K562 (cell line): ENCODE results near the gene RNF214. TPM values are rescaled to one million over a fixed set of nuclear protein-coding genes. Genes with fewer than 3 reads are reported as not detected.
A peak's percentile ranks its signal among the peaks of the same experiment; 100 is the strongest.

Experiments used
- ATF1 ChIP-seq, 2 experiments: fragments of 450-650 bp in 1 of 2; IDR thresholded peaks; 2 replicates each; pipeline ENCODE4 v1.6.1; 2016; ENCODE audit warnings: missing compliant biosample characterization in 1 of 2, missing genetic modification characterization in 1 of 2
- CBFA2T2 ChIP-seq: fragments of 450-650 bp; conservative IDR thresholded peaks from 2 replicates; pipeline ENCODE4 v1.6.1; 2017; ENCODE audit warnings: mild to moderate bottlenecking
- CBX3 ChIP-seq, 2 experiments: IDR thresholded peaks; 1 replicate in 1 of 2; 2 replicates in 1 of 2; pipeline ENCODE4 v1.6.1; 2012; ENCODE audit warnings: inconsistent platforms in 2 of 2, low read length in 2 of 2, borderline replicate concordance in 1 of 2, control low read depth in 1 of 2
- DLX4 ChIP-seq: fragments of 250-450 bp; sonication (Bioruptor Pico); IDR thresholded peaks from 2 replicates; pipeline ENCODE4 v1.6.1; 2021; ENCODE audit warnings: mild to moderate bottlenecking
- FOXJ3 ChIP-seq: sonication (generic); formaldehyde crosslinking; IDR thresholded peaks from 2 replicates; pipeline ENCODE4 v1.4.0; 2020; ENCODE audit warnings: mild to moderate bottlenecking, missing genetic modification reagents
- HIVEP1 ChIP-seq: fragments of 250-450 bp; sonication (Bioruptor Pico); IDR thresholded peaks from 2 replicates; pipeline ENCODE4 v1.4.0; 2020; ENCODE audit warnings: mild to moderate bottlenecking
- HMBOX1 ChIP-seq: sonication (generic); IDR thresholded peaks from 2 replicates; pipeline ENCODE4 v1.6.1; 2016
- HNRNPK ChIP-seq: fragments of 200-400 bp; formaldehyde crosslinking; IDR thresholded peaks from one replicate; pipeline ENCODE4 v1.6.1; 2018; ENCODE audit warnings: mild to moderate bottlenecking, low read depth, low read length; ENCODE audit not compliant: poor library complexity, severe bottlenecking
- MITF ChIP-seq: IDR thresholded peaks from 2 replicates; pipeline ENCODE4 v1.6.1; 2014; ENCODE audit warnings: antibody characterized with exemption
- NR2C2 ChIP-seq, 2 experiments: fragments of 200-800 bp in 1 of 2; sonication (Bioruptor generic) in 1 of 2; sonication (generic) in 1 of 2; formaldehyde crosslinking in 1 of 2; IDR thresholded peaks; 2 replicates each; pipeline versions ENCODE4 v1.6.1 to v1.8.0; 2016 to 2022; ENCODE audit warnings: mild to moderate bottlenecking in 1 of 2, missing compliant biosample characterization in 1 of 2, missing genetic modification characterization in 1 of 2, missing genetic modification reagents in 1 of 2
- PTTG1 ChIP-seq: fragments of 450-650 bp; IDR thresholded peaks from 2 replicates; pipeline ENCODE4 v1.6.1; 2016; ENCODE audit warnings: low read depth, mild to moderate bottlenecking, missing genetic modification characterization, missing compliant biosample characterization
- RNF2 ChIP-seq: sonication (generic); IDR thresholded peaks from 2 replicates; pipeline ENCODE4 v1.6.1; 2016
- SAFB2 ChIP-seq: fragments of 200-400 bp; formaldehyde crosslinking; IDR thresholded peaks from 2 replicates; pipeline ENCODE4 v1.6.1; 2018; ENCODE audit warnings: borderline replicate concordance, low read length, low read depth, moderate library complexity; ENCODE audit not compliant: severe bottlenecking
- STAT6 ChIP-seq: sonication (generic); formaldehyde crosslinking; IDR thresholded peaks from 2 replicates; pipeline ENCODE4 v1.8.1; 2023; ENCODE audit warnings: mild to moderate bottlenecking, missing genetic modification reagents
- ZNF224 ChIP-seq: sonication (generic); formaldehyde crosslinking; IDR thresholded peaks from 2 replicates; pipeline ENCODE4 v1.8.0; 2022; ENCODE audit warnings: mild to moderate bottlenecking, missing genetic modification reagents
- polyA plus RNA-seq, 8 experiments: library from polyadenylated mRNA; depleted of rRNA in 4 of 8; stranded (reverse) in 5 of 8; unstranded in 3 of 8; fragments of >200 nt; fragmentation: Nextera tagmentation in 2 of 8; fragmentation: Illumina TruSeq in 1 of 8; extraction: Ambion mirVana in 2 of 8; extraction: Trizol in 1 of 8; gene quantifications; 2 replicates each; pipeline versions ENCODE4 v1.2.1 to v1.2.3, GENCODE V29; 2011 to 2014; ENCODE audit warnings: inconsistent platforms in 1 of 8, missing spikeins in 1 of 8
- total RNA-seq, 7 experiments: library from RNA; depleted of rRNA in 6 of 7; stranded (reverse); fragments of >200 nt in 6 of 7; fragmentation: Illumina TruSeq in 2 of 7; extraction: Trizol in 2 of 7; gene quantifications; 2 replicates each; pipeline versions ENCODE4 v1.2.1 to v1.2.3, GENCODE V29; 2011 to 2021; ENCODE audit warnings: low replicate concordance in 1 of 7
- TF ChIP-seq, protein P1 (sequence below): fragments of 450-650 bp; formaldehyde crosslinking; IDR thresholded peaks from 2 replicates; pipeline ENCODE4 v1.4.0; 2020; ENCODE audit warnings: mild to moderate bottlenecking, moderate library complexity
- TF ChIP-seq, protein P2 (sequence below): IDR thresholded peaks from 2 replicates; pipeline ENCODE4 v1.6.1; 2012; ENCODE audit warnings: low read depth, low read length, improper control_type of control experiment, borderline replicate concordance

The RNF214 gene
- total and polyA plus RNA-seq, 9 of the 15 experiments (the other 6 are each of a cell fraction or from before 2014, with no cell fraction given): 6.6 to 24.8 (median 11.9) TPM

DNA sequence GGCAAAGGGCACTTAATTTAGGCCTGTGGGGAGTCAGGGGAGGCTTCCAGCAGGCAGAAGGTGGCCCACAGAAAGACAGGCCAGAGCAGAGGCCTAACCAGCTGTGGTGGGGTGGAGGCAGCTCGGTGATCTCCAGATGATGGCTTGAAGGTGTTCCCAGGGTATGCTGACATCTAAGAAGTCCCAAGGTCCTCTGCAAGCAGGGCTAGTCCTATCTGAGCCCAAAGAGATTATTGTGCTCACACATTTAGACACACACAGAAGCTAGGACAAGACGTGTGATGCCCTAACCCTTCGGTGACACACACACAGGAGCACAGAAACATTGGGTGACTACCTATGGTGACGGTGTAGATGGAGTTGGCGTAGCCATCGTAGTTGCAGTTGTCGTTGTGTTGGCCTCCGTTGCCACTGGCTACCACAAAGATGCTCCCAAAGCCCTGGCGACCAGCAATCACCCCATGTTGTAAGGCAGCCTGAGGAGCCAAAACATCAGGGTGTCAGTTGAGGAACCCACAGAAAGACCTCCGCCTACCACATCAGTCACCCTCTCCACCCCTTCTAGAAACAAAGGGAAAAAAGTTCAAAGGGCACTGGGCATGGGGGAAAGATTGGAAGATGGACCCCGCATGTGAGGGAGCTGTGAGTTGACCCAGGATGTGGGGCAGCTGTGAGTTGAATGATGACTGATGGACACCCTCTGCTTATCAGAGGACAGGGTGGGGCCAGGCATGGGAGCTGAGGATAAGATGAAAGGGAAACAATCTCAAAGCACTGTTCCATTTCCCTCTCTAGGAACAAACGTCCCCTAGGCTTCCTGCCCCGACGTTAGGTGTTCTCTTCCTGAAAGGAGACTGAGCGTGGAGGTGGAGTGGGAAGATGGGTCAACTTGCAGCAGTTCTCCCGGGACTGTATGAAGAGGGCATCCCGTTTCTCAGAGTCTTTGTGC lies 8.5 kb upstream of the RNF214 start (continued):
- TF ChIP-seq FOXJ3 (no peak), SAFB2 (no peak), PTTG1 (tag) (no peak), RNF2 (peak; percentile 29; the same call in 1 of the 2 replicates), HMBOX1 (no peak), HIVEP1 (no peak), HNRNPK (no peak), ZNF224 (CRISPR knock-in tag) (no peak), CBX3 (IDR thresholded peaks at IDR 0.05; ENCODE audit: borderline replicate concordance in 1 of 2, low read length in 2 of 2) (peak in 1 of 2 experiments; percentile 13; a peak in 1 of 3 replicates), NR2C2 (CRISPR knock-in tag; IDR thresholded peaks at IDR 0.05) (no peak), NR2C2 (tag; IDR thresholded peaks at IDR 0.05) (no peak), ATF1 (CRISPR knock-in tag; IDR thresholded peaks at IDR 0.05) (no peak), ATF1 (tag; IDR thresholded peaks at IDR 0.05) (no peak), STAT6 (CRISPR knock-in tag) (0 out of 2 replicates have a peak, but pooled peaks have one; percentile 45), CBFA2T2 (peak; percentile 97), DLX4 (CRISPR knock-in tag) (no peak), MITF (no peak)
- TF ChIP-seq, protein P1, sequence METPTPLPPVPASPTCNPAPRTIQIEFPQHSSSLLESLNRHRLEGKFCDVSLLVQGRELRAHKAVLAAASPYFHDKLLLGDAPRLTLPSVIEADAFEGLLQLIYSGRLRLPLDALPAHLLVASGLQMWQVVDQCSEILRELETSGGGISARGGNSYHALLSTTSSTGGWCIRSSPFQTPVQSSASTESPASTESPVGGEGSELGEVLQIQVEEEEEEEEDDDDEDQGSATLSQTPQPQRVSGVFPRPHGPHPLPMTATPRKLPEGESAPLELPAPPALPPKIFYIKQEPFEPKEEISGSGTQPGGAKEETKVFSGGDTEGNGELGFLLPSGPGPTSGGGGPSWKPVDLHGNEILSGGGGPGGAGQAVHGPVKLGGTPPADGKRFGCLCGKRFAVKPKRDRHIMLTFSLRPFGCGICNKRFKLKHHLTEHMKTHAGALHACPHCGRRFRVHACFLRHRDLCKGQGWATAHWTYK: no peak
- TF ChIP-seq, protein P2, sequence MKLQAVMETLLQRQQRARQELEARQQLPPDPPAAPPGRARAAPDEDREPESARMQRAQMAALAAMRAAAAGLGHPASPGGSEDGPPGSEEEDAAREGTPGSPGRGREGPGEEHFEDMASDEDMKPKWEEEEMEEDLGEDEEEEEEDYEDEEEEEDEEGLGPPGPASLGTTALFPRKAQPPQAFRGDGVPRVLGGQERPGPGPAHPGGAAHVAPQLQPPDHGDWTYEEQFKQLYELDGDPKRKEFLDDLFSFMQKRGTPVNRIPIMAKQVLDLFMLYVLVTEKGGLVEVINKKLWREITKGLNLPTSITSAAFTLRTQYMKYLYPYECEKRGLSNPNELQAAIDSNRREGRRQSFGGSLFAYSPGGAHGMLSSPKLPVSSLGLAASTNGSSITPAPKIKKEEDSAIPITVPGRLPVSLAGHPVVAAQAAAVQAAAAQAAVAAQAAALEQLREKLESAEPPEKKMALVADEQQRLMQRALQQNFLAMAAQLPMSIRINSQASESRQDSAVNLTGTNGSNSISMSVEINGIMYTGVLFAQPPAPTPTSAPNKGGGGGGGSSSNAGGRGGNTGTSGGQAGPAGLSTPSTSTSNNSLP: no peak
